A673 (cell line): Measurements from ENCODE around the gene TEX2. TPM values are rescaled to one million over a fixed set of nuclear protein-coding genes. Genes with fewer than 3 reads are reported as not detected.

Experiments used
- BruUV-seq: library from RNA; stranded (reverse); fragments of 400-500 nt; replicated peaks from 2 replicates; lab custom pipeline; 2021; lab: Mats Ljungman, UMichigan
- CTCF ChIA-PET: fragments of 300-600 bp; sonication (Branson Sonifier 250); formaldehyde crosslinking; loops from one replicate; lab custom pipeline; 2022; ENCODE audit warnings: antibody characterized with exemption; lab: Charles Lee
- POLR2A ChIA-PET: fragments of 300-600 bp; sonication (Branson Sonifier 250); formaldehyde crosslinking; loops from one replicate; lab custom pipeline; 2022; ENCODE audit warnings: antibody characterized with exemption; ENCODE audit not compliant: low non-redundant PET; lab: Charles Lee
- DNase-seq: peaks from one replicate; pipeline ENCODE4 v3.0.0-alpha.2; 2015; ENCODE audit warnings: low spot score
- H3K27ac ChIP-seq: fragments of 200-600 bp; sonication (generic); 2 replicates; pipeline ENCODE4 v1.5.1; 2016; ENCODE audit warnings: mixed run types, low read depth, mild to moderate bottlenecking, mixed read lengths, antibody characterized with exemption, low read length; ENCODE audit not compliant: poor library complexity, severe bottlenecking
- H3K27me3 ChIP-seq: fragments of 200-600 bp; sonication (generic); replicated peaks from 2 replicates; pipeline ENCODE4 v1.6.1; 2017; ENCODE audit warnings: mixed run types, low read depth, mild to moderate bottlenecking, mixed read lengths, antibody characterized with exemption, low read length; ENCODE audit not compliant: insufficient read depth, poor library complexity
- H3K36me3 ChIP-seq: fragments of 200-600 bp; sonication (generic); 2 replicates; pipeline ENCODE4 v1.6.1; 2016; ENCODE audit warnings: mixed run types, mild to moderate bottlenecking, mixed read lengths, antibody characterized with exemption, low read length; ENCODE audit not compliant: insufficient read depth, poor library complexity, severe bottlenecking
- H3K4me1 ChIP-seq: fragments of 200-600 bp; sonication (generic); 2 replicates; pipeline ENCODE4 v1.6.1; 2017; ENCODE audit warnings: mixed run types, mild to moderate bottlenecking, mixed read lengths, antibody characterized with exemption, low read length; ENCODE audit not compliant: insufficient read depth, poor library complexity, severe bottlenecking
- H3K4me3 ChIP-seq: fragments of 200-600 bp; sonication (generic); 2 replicates; pipeline ENCODE4 v1.5.1; 2016; ENCODE audit warnings: low read depth, mixed run types, mild to moderate bottlenecking, mixed read lengths, low read length; ENCODE audit not compliant: poor library complexity, severe bottlenecking
- H3K9me3 ChIP-seq: fragments of 200-600 bp; sonication (generic); 2 replicates; pipeline ENCODE4 v1.6.1; 2016; ENCODE audit warnings: mixed run types, low read depth, mild to moderate bottlenecking, mixed read lengths, antibody characterized with exemption, low read length; ENCODE audit not compliant: poor library complexity, severe bottlenecking
- CTCF ChIP-seq: fragments of 300-800, 200-600 bp; sonication (generic); conservative IDR thresholded peaks from 2 replicates; pipeline ENCODE4 v1.5.1; 2017; ENCODE audit warnings: low read depth, mild to moderate bottlenecking, antibody characterized with exemption, low read length, moderate library complexity, mixed read lengths
- EZH2 ChIP-seq: fragments of 200-600 bp; sonication (generic); IDR thresholded peaks from 2 replicates; pipeline ENCODE4 v1.6.1; 2017; ENCODE audit warnings: borderline replicate concordance, low read depth, mild to moderate bottlenecking, mixed read lengths, antibody characterized with exemption, low read length; ENCODE audit not compliant: poor library complexity, severe bottlenecking
- intact Hi-C: fragments of 100-400 bp; cut with micrococcal nuclease; formaldehyde crosslinking; loops from one replicate; pipeline ENCODE4 v1.10.0; 2022; ENCODE audit not compliant: unreplicated experiment
- total RNA-seq: library from RNA; stranded (reverse); gene quantifications from 2 replicates; pipeline ENCODE4 v1.2.3, GENCODE V29; 2021

Gene TEX2
- total RNA-seq, 1 experiment from 2014 or later = 16.1 TPM

DNA sequence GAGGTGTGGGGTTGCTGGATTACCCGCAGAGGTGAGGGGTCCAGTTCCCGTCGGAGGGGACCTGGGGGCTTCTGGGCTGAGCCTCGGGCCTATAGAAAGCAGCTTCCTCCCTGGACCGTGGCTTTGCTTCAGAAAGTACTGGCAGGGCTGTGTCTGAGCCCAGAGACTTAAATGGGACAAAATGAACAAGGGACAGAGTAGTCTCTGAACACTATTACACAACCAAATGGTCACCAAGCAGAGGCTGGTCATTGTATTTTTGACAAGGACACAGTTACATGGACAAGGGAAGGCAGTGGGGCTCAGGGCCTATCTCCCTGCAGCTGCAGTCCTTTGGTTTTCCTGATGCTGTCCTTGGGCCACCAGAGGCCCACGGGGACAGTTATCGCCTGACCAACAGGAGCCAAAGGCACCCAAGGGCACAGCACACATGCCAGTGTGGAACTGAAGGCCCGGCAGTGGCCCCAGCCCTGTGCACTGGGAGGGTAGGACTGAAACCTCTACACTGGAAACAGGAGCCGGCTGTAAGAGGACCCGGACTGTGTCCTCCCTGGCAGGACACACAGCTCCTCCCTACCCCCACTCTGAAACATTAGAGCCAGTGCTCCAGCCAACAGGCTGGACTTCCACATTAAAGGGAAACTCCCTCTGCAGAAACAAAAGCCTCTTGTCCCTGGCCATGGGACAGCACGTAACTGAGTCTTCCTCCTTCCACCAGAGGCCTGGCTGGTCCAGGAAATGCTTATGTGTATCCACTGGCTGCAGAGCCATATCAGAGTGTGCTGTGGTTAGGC is 107.1 kb downstream of the TEX2 start:
- Histone ChIP-seq H3K36me3 (no peaks in the 10 kb centered on the region), H3K4me1 (no peaks in the 10 kb centered on the region), H3K4me3 (no peak overlapping the region), H3K9me3 (no peaks in the 10 kb centered on the region), H3K27me3 (no peaks in the 10 kb centered on the region), H3K27ac (no peak overlapping the region)
- DNase-seq = no peak
- ChIA-PET POLR2A (interaction anchor here (0.6 kb wide), 1 partner anchor 1005 kb away, joined by 3 read pairs; no protein-coding TSS in a partner anchor), CTCF (no interaction called here)
- BruUV-seq = no TSS peak
- TF ChIP-seq CTCF (no peak), EZH2 (no peak)
- intact Hi-C loops = no loop called here

- CTCF ChIA-PET = interaction anchor here (0.6 kb wide), 1 partner anchor 64 kb away, joined by 3 read pairs; no protein-coding TSS in a partner anchor
- no peaks in the 10 kb centered on the region for H3K4me1 ChIP-seq
Measured at GRCh38 chr17:64155129-64155528, 107.9 kb downstream of the TEX2 start.

DNA sequence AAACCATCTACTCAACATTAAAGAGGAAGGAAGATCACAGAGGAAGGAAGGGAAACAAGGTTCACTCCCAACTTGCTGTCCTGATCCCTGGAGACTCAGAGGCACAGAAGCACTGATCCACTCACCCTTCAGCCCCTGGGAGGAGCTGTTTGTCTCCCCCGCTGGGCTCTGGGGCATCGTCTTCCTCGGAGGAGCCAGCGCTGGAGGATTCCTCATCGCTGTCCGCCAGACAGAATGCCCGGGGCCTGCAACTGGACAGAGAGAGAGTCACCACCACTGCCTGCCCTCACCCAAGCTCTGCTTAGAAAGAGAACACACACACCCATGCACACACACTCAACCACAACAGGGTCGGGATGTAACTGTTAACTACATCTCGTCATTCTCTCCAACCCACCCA is 108.3 kb downstream of the TEX2 start:
- no peak for TF ChIP-seq EZH2
- no peak for TF ChIP-seq CTCF
- Histone ChIP-seq H3K9me3 (no peaks in the 10 kb centered on the region), H3K4me1 (no peaks in the 10 kb centered on the region), H3K27ac (no peak overlapping the region), H3K36me3 (no peaks in the 10 kb centered on the region), H3K4me3 (no peak overlapping the region), H3K27me3 (no peaks in the 10 kb centered on the region)
- ChIA-PET CTCF (interaction anchor here (0.6 kb wide), 1 partner anchor 64 kb away, joined by 3 read pairs; no protein-coding TSS in a partner anchor), POLR2A (no interaction called here)
- no TSS peak for BruUV-seq
- intact Hi-C loops = no loop called here
- no peak for DNase-seq

More at GRCh38 chr17:64155129-64155528, 107.9 kb downstream of the TEX2 start:
- BruUV-seq = no TSS peak
- no peaks in the 10 kb centered on the region for H3K36me3 ChIP-seq
- intact Hi-C loops = no loop called here
- POLR2A ChIA-PET = no interaction called here
- H3K27ac ChIP-seq = no peak overlapping the region
- H3K9me3 ChIP-seq = no peaks in the 10 kb centered on the region
- no peak for DNase-seq
- H3K4me3 ChIP-seq = no peak overlapping the region
- H3K27me3 ChIP-seq = no peaks in the 10 kb centered on the region
- TF ChIP-seq CTCF = no peak
- no peak for TF ChIP-seq EZH2
